NCI-H748 (cell line): ENCODE results near the gene AKR1C2.
"Not testable (repeated sequence)": the region's sequence is repeated elsewhere in the genome, so short reads cannot be mapped to it uniquely, and the experiment has no call there.

ENCODE experiments used
- DNase-seq: peaks from one replicate; lab custom pipeline; 2025; ENCODE audit not compliant: unreplicated experiment; lab: John Stamatoyannopoulos, UW

AKR1C2 gene

GRCh38 chr10:5025461-5025881 is 21.8 kb upstream of the AKR1C2 start:
- DNase-seq: not testable (repeated sequence)

- no peak for DNase-seq
Observed at GRCh38 chr10:5023177-5023805, 19.6 kb upstream of the AKR1C2 start.

GRCh38 chr10:5021624-5022290 is 18.1 kb upstream of the AKR1C2 start:
- DNase-seq: not testable (repeated sequence)

GRCh38 chr10:5019770-5020612 is 16.3 kb upstream of the AKR1C2 start:
- peak; percentile 96 for DNase-seq

- peak; percentile 40 for DNase-seq
Observed at GRCh38 chr10:5018671-5019277, 15.1 kb upstream of the AKR1C2 start.

GRCh38 chr10:5018134-5018533 is 14.5 kb upstream of the AKR1C2 start:
- no peak for DNase-seq

GRCh38 chr10:5014936-5015335 is 11.3 kb upstream of the AKR1C2 start:
- DNase-seq: peak; percentile 19

- DNase-seq: not testable (repeated sequence)
Observed at GRCh38 chr10:5014200-5014910, 10.7 kb upstream of the AKR1C2 start.

GRCh38 chr10:5013385-5013784 is 9.7 kb upstream of the AKR1C2 start:
- DNase-seq: peak; percentile 9

- no peak for DNase-seq
Observed at GRCh38 chr10:5012595-5012994, 8.9 kb upstream of the AKR1C2 start.

- DNase-seq: not testable (repeated sequence)
Observed at GRCh38 chr10:5011392-5011791, 7.7 kb upstream of the AKR1C2 start.

- peak; percentile 8 for DNase-seq
Observed at GRCh38 chr10:5010043-5010442, 6.4 kb upstream of the AKR1C2 start.

GRCh38 chr10:5008857-5009548 is 5.3 kb upstream of the AKR1C2 start:
- peak; percentile 42 for DNase-seq

- DNase-seq: not testable (repeated sequence)
Observed at GRCh38 chr10:5004501-5004900, 844 bp upstream of the AKR1C2 start.

- DNase-seq: not testable (repeated sequence)
Observed at GRCh38 chr10:5004030-5004385, 351 bp upstream of the AKR1C2 start.

GRCh38 chr10:5002013-5002727 is 1.5 kb downstream of the AKR1C2 start:
- peak; percentile 10 for DNase-seq

GRCh38 chr10:4998671-4999070 is 5.0 kb downstream of the AKR1C2 start:
- no peak for DNase-seq

GRCh38 chr10:4994260-4994659 is 9.4 kb downstream of the AKR1C2 start:
- DNase-seq: not testable (repeated sequence)

- not testable (repeated sequence) for DNase-seq
Observed at GRCh38 chr10:4992564-4992963, 11.1 kb downstream of the AKR1C2 start.

- DNase-seq: not testable (repeated sequence)
Observed at GRCh38 chr10:4991463-4991862, 12.2 kb downstream of the AKR1C2 start.
